Measurements from ENCODE around the gene FOXJ3.

DNA sequence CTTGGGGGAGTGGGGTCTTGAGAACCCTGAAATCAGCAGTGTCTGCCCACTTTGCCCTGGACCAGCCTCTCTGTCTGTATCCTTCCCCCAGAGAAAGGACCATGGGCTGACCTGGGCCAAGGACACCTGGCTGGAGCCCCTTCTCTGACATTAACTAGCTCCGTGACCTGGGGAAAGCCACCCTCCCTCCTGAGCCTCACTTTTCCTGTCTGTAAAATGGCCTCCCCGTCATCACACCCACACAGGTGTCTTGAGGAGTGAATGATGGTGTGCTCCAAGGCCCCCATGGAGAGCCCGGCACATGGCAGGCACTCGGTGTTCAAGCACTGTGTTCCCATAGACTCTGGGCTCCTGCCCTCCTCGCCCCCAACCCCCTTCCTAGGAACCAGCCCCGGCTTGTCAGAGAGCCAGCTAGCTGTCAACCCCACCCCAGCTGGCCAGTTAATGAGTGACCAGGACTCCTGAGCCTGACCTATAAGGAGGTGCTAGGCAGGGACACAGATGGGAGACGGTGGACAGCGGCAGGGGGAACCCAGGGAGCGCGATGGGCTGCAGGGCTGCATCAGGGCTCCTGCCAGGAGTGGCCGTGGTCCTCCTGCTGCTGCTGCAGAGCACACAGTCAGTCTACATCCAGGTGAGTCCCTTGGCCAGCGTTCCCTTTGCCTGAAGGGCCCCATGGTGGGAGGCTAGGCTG is 182.0 kb downstream of the FOXJ3 start, which contains the start of gene GUCA2B:
- TF ChIP-seq MXI1 (IDR thresholded peaks at IDR 0.05; ENCODE audit: low read depth, low read length) = no peak
- TF ChIP-seq, protein P1, sequence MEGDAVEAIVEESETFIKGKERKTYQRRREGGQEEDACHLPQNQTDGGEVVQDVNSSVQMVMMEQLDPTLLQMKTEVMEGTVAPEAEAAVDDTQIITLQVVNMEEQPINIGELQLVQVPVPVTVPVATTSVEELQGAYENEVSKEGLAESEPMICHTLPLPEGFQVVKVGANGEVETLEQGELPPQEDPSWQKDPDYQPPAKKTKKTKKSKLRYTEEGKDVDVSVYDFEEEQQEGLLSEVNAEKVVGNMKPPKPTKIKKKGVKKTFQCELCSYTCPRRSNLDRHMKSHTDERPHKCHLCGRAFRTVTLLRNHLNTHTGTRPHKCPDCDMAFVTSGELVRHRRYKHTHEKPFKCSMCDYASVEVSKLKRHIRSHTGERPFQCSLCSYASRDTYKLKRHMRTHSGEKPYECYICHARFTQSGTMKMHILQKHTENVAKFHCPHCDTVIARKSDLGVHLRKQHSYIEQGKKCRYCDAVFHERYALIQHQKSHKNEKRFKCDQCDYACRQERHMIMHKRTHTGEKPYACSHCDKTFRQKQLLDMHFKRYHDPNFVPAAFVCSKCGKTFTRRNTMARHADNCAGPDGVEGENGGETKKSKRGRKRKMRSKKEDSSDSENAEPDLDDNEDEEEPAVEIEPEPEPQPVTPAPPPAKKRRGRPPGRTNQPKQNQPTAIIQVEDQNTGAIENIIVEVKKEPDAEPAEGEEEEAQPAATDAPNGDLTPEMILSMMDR (IDR thresholded peaks at IDR 0.05) = no peak
- TF ChIP-seq, protein P2, sequence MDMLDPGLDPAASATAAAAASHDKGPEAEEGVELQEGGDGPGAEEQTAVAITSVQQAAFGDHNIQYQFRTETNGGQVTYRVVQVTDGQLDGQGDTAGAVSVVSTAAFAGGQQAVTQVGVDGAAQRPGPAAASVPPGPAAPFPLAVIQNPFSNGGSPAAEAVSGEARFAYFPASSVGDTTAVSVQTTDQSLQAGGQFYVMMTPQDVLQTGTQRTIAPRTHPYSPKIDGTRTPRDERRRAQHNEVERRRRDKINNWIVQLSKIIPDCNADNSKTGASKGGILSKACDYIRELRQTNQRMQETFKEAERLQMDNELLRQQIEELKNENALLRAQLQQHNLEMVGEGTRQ (IDR thresholded peaks at IDR 0.05; ENCODE audit: borderline replicate concordance, low read depth, low read length) = no peak
- no peak for TF ChIP-seq YY1 (IDR thresholded peaks at IDR 0.05; ENCODE audit: low read depth)
- TF ChIP-seq EP300 (IDR thresholded peaks at IDR 0.05; ENCODE audit: borderline replicate concordance in 1 of 2, low read depth in 1 of 2, low read length in 1 of 2) = no peak
- TF ChIP-seq, protein P3, sequence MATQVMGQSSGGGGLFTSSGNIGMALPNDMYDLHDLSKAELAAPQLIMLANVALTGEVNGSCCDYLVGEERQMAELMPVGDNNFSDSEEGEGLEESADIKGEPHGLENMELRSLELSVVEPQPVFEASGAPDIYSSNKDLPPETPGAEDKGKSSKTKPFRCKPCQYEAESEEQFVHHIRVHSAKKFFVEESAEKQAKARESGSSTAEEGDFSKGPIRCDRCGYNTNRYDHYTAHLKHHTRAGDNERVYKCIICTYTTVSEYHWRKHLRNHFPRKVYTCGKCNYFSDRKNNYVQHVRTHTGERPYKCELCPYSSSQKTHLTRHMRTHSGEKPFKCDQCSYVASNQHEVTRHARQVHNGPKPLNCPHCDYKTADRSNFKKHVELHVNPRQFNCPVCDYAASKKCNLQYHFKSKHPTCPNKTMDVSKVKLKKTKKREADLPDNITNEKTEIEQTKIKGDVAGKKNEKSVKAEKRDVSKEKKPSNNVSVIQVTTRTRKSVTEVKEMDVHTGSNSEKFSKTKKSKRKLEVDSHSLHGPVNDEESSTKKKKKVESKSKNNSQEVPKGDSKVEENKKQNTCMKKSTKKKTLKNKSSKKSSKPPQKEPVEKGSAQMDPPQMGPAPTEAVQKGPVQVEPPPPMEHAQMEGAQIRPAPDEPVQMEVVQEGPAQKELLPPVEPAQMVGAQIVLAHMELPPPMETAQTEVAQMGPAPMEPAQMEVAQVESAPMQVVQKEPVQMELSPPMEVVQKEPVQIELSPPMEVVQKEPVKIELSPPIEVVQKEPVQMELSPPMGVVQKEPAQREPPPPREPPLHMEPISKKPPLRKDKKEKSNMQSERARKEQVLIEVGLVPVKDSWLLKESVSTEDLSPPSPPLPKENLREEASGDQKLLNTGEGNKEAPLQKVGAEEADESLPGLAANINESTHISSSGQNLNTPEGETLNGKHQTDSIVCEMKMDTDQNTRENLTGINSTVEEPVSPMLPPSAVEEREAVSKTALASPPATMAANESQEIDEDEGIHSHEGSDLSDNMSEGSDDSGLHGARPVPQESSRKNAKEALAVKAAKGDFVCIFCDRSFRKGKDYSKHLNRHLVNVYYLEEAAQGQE (IDR thresholded peaks at IDR 0.05; ENCODE audit: low read depth, low read length) = no peak
- TF ChIP-seq GABPA (IDR thresholded peaks at IDR 0.05; ENCODE audit: low read depth) = no peak
- TF ChIP-seq RFX5 (IDR thresholded peaks at IDR 0.05; ENCODE audit: low read length) = no peak
- TF ChIP-seq, protein P4, sequence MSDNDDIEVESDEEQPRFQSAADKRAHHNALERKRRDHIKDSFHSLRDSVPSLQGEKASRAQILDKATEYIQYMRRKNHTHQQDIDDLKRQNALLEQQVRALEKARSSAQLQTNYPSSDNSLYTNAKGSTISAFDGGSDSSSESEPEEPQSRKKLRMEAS (IDR thresholded peaks at IDR 0.05; ENCODE audit: low read depth) = no peak
- TF ChIP-seq NFIC (IDR thresholded peaks at IDR 0.05; ENCODE audit: borderline replicate concordance) = no peak
- no peak for TF ChIP-seq FOXM1 (IDR thresholded peaks at IDR 0.05; ENCODE audit: low read depth)
- no peak for TF ChIP-seq POLR2AphosphoS5 (IDR thresholded peaks at IDR 0.05; ENCODE audit: low read depth, low read length)
- TF ChIP-seq TCF12 (IDR thresholded peaks at IDR 0.05) = no peak
